Liver (tissue), 9 donors: ENCODE data around the gene CNTD1. TPM values are rescaled to one million over a fixed set of nuclear protein-coding genes. Genes with fewer than 3 reads are reported as not detected.
A peak's percentile ranks its signal among the peaks of the same experiment; 100 is the strongest.

Source experiments
- DNase-seq: peaks from one replicate; pipeline ENCODE4 v3.0.0-alpha.2; 2017; ENCODE audit warnings: low spot score
- H3K27ac ChIP-seq, 2 donors: one replicate each; pipeline ENCODE4 v1.7.0; 2013; ENCODE audit warnings: inconsistent platforms in 2 of 2, low read length in 2 of 2, control low read depth in 1 of 2, low read depth in 1 of 2, mild to moderate bottlenecking in 1 of 2
- H3K27me3 ChIP-seq, 4 donors: one replicate each; pipeline versions ENCODE4 v1.6.1 to v1.7.0; 2013; ENCODE audit warnings: low read length in 3 of 4, inconsistent platforms in 1 of 4, mild to moderate bottlenecking in 1 of 4, moderate library complexity in 1 of 4; ENCODE audit not compliant: control insufficient read depth in 4 of 4, insufficient read depth in 4 of 4
- H3K36me3 ChIP-seq, 4 donors: one replicate each; pipeline versions ENCODE4 v1.6.1 to v1.7.0; 2013; ENCODE audit warnings: low read length in 3 of 4, mild to moderate bottlenecking in 3 of 4, low read depth in 1 of 4, moderate library complexity in 1 of 4; ENCODE audit not compliant: control insufficient read depth in 4 of 4, insufficient read depth in 3 of 4
- H3K4me1 ChIP-seq, 4 donors: one replicate each; pipeline versions ENCODE4 v1.6.1 to v1.7.0; 2013; ENCODE audit warnings: low read length in 3 of 4, mild to moderate bottlenecking in 3 of 4, moderate library complexity in 1 of 4; ENCODE audit not compliant: control insufficient read depth in 4 of 4, insufficient read depth in 4 of 4
- H3K4me3 ChIP-seq, 3 donors: one replicate each; pipeline versions ENCODE4 v1.6.1 to v1.7.0; 2013; ENCODE audit warnings: low read length in 3 of 3, control low read depth in 1 of 3, low read depth in 1 of 3, mild to moderate bottlenecking in 1 of 3
- H3K9ac ChIP-seq, 2 donors: one replicate each; pipeline ENCODE4 v1.7.0; 2013; ENCODE audit warnings: low read length in 2 of 2, mild to moderate bottlenecking in 2 of 2, moderate library complexity in 2 of 2, control low read depth in 1 of 2, low read depth in 1 of 2
- H3K9me3 ChIP-seq, 4 donors: one replicate each; pipeline versions ENCODE4 v1.6.1 to v1.7.0; 2013; ENCODE audit warnings: low read length in 3 of 4; ENCODE audit not compliant: control insufficient read depth in 4 of 4
- ATF3 ChIP-seq: IDR thresholded peaks from 2 replicates; pipeline ENCODE4 v1.6.1; 2016; ENCODE audit warnings: antibody characterized with exemption
- CTCF ChIP-seq: fragments of 150-350 bp; IDR thresholded peaks from 2 replicates; pipeline ENCODE4 v1.5.1; 2017; ENCODE audit warnings: improper control_type of control experiment, low read depth, low read length; ENCODE audit not compliant: missing input control
- EGR1 ChIP-seq, 2 donors: IDR thresholded peaks; 2 replicates each; pipeline ENCODE4 v1.6.1; 2016 to 2018; ENCODE audit warnings: antibody characterized with exemption in 2 of 2, low read depth in 2 of 2
- FOXA1 ChIP-seq: IDR thresholded peaks from 2 replicates; pipeline ENCODE4 v1.6.1; 2016; ENCODE audit warnings: antibody characterized with exemption
- FOXA2 ChIP-seq: IDR thresholded peaks from 2 replicates; pipeline ENCODE4 v1.6.1; 2016; ENCODE audit warnings: antibody characterized with exemption
- GABPA ChIP-seq, 2 donors: IDR thresholded peaks in 1 of 2; conservative IDR thresholded peaks in 1 of 2; 2 replicates each; pipeline ENCODE4 v1.6.1; 2016; ENCODE audit warnings: antibody characterized with exemption in 2 of 2, mild to moderate bottlenecking in 1 of 2, moderate library complexity in 1 of 2
- HNF4A ChIP-seq, 2 donors: conservative IDR thresholded peaks; 2 replicates each; pipeline ENCODE4 v1.6.1; 2016; ENCODE audit warnings: antibody characterized with exemption in 2 of 2, mild to moderate bottlenecking in 2 of 2
- HNF4G ChIP-seq: IDR thresholded peaks from 2 replicates; pipeline ENCODE4 v1.6.1; 2016; ENCODE audit warnings: antibody characterized with exemption
- JUND ChIP-seq, 2 donors: IDR thresholded peaks; 2 replicates each; pipeline ENCODE4 v1.6.1; 2016; ENCODE audit warnings: antibody characterized with exemption in 2 of 2
- MAX ChIP-seq: IDR thresholded peaks from 2 replicates; pipeline ENCODE4 v1.6.1; 2016; ENCODE audit warnings: antibody characterized with exemption
- NR2F2 ChIP-seq: IDR thresholded peaks from 2 replicates; pipeline ENCODE4 v1.6.1; 2016; ENCODE audit warnings: antibody characterized with exemption
- RAD21 ChIP-seq, 2 donors: IDR thresholded peaks; 2 replicates each; pipeline ENCODE4 v1.6.1; 2016; ENCODE audit warnings: antibody characterized with exemption in 2 of 2, mild to moderate bottlenecking in 2 of 2
- REST ChIP-seq: IDR thresholded peaks from 2 replicates; pipeline ENCODE4 v1.6.1; 2016; ENCODE audit warnings: antibody characterized with exemption, mild to moderate bottlenecking
- RXRA ChIP-seq, 2 donors: IDR thresholded peaks; 2 replicates each; pipeline ENCODE4 v1.6.1; 2017 to 2018; ENCODE audit warnings: antibody characterized with exemption in 2 of 2, mild to moderate bottlenecking in 1 of 2
- SP1 ChIP-seq: IDR thresholded peaks from 2 replicates; pipeline ENCODE4 v1.6.1; 2018; ENCODE audit warnings: antibody characterized with exemption, mild to moderate bottlenecking
- TAF1 ChIP-seq: conservative IDR thresholded peaks from 2 replicates; pipeline ENCODE4 v1.6.1; 2016; ENCODE audit warnings: antibody characterized with exemption, mild to moderate bottlenecking
- YY1 ChIP-seq: IDR thresholded peaks from 2 replicates; pipeline ENCODE4 v1.6.1; 2016; ENCODE audit warnings: antibody characterized with exemption, mild to moderate bottlenecking
- ZBTB33 ChIP-seq: IDR thresholded peaks from 2 replicates; pipeline ENCODE4 v1.6.1; 2016; ENCODE audit warnings: antibody characterized with exemption
- whole genome bisulfite sequencing: extraction: QIAGEN DNeasy Blood & Tissue Kit; methylation state at CpG from one replicate; pipeline ENCODE4 v1.1.7; 2013; 5-methylcytosine and 5-hydroxymethylcytosine counted together
- polyA plus RNA-seq, 2 donors: library from polyadenylated mRNA; stranded (reverse) in 1 of 2; unstranded in 1 of 2; fragments of 200-250 nt in 1 of 2; fragments of >200 nt in 1 of 2; fragmentation: Nextera tagmentation in 1 of 2; extraction: Ambion mirVana in 1 of 2; gene quantifications; one replicate each; pipeline versions ENCODE4 v1.2.1 to v1.2.3, GENCODE V29; 2013 to 2015
- total RNA-seq, 2 donors: library from RNA; depleted of rRNA; stranded (reverse); fragments of >200 nt; gene quantifications; one replicate each; pipeline ENCODE4 v1.2.3, GENCODE V29; 2014
- donor health status: healthy.
- donor health status: healthy.
- donor health status: healthy.
- donor health status: healthy.
- donor health status: healthy.

CNTD1 gene
- total and polyA plus RNA-seq, 4 donors: 0.28 to 0.93 (median 0.89) TPM; not detected in 1

GRCh38 chr17:42791948-42792347, 6.7 kb upstream of the CNTD1 start:
- Histone ChIP-seq H3K36me3 (peaks cover 0 to 2% (median under 1%) of the 10 kb centered on the region in 4 donors), H3K9ac (no peak overlapping the region), H3K27ac (no peak overlapping the region), H3K4me1 (peaks cover 3 to 12% (median 4%) of the 10 kb centered on the region in 4 donors), H3K27me3 (no peaks in the 10 kb centered on the region), H3K4me3 (no peak overlapping the region), H3K9me3 (no peaks in the 10 kb centered on the region)
- 30% methylated on average over 2 of the region's 2 CpGs for WGBS
- no peak for DNase-seq
- TF ChIP-seq SP1 (peak; percentile 46), CTCF (no peak), RXRA (IDR thresholded peaks at IDR 0.05) (peak; percentile 45 to 48), JUND (IDR thresholded peaks at IDR 0.05) (no peak), MAX (no peak), FOXA2 (peak; percentile 50), TAF1 (no peak), YY1 (no peak), ZBTB33 (no peak), NR2F2 (no peak), REST (no peak), GABPA (IDR thresholded peaks at IDR 0.05 in 1 of 2, conservative IDR thresholded peaks at IDR 0.05 in 1 of 2) (no peak), EGR1 (IDR thresholded peaks at IDR 0.05; ENCODE audit: low read depth in 2 of 2) (no peak), ATF3 (no peak), RAD21 (IDR thresholded peaks at IDR 0.05) (no peak), HNF4A (conservative IDR thresholded peaks at IDR 0.05) (peak; percentile 60 to 75), FOXA1 (no peak), HNF4G (peak; percentile 22)
